ENCODE results near the gene RNASE8.

- TF ChIP-seq, protein P1, sequence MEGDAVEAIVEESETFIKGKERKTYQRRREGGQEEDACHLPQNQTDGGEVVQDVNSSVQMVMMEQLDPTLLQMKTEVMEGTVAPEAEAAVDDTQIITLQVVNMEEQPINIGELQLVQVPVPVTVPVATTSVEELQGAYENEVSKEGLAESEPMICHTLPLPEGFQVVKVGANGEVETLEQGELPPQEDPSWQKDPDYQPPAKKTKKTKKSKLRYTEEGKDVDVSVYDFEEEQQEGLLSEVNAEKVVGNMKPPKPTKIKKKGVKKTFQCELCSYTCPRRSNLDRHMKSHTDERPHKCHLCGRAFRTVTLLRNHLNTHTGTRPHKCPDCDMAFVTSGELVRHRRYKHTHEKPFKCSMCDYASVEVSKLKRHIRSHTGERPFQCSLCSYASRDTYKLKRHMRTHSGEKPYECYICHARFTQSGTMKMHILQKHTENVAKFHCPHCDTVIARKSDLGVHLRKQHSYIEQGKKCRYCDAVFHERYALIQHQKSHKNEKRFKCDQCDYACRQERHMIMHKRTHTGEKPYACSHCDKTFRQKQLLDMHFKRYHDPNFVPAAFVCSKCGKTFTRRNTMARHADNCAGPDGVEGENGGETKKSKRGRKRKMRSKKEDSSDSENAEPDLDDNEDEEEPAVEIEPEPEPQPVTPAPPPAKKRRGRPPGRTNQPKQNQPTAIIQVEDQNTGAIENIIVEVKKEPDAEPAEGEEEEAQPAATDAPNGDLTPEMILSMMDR (IDR thresholded peaks at IDR 0.05) = no peak
- TF ChIP-seq POLR2A (IDR thresholded peaks at IDR 0.05) = no peak
- TF ChIP-seq POLR2AphosphoS5 (IDR thresholded peaks at IDR 0.05) = no peak
Measured at GRCh38 chr14:21056520-21057163, 980 bp upstream of the RNASE8 start.

All from prostate gland (tissue), 2 donors.